Tibial nerve (tissue), 4 donors: ENCODE measurements around the gene NINJ1.

ENCODE experiments used
- CTCF ChIP-seq, 5 experiments: fragments of 200-600 bp in 3 of 5; fragments of 450-650 bp in 2 of 5; sonication (generic) in 3 of 5; IDR thresholded peaks; one replicate each; pipeline ENCODE4 v1.5.1; 2016 to 2019; ENCODE audit warnings: antibody characterized with exemption in 5 of 5, mild to moderate bottlenecking in 3 of 5, moderate library complexity in 2 of 5
- EP300 ChIP-seq, 2 donors: sonication (generic); formaldehyde crosslinking; IDR thresholded peaks; one replicate each; pipeline ENCODE4 v1.6.1; 2017; ENCODE audit warnings: antibody characterized with exemption in 2 of 2, mild to moderate bottlenecking in 1 of 2
- POLR2A ChIP-seq, 2 donors: fragments of 450-650 bp; IDR thresholded peaks; one replicate each; pipeline ENCODE4 v1.6.1; 2017; ENCODE audit warnings: antibody characterized with exemption in 2 of 2, mild to moderate bottlenecking in 2 of 2, moderate library complexity in 2 of 2

GRCh38 chr9:93114984-93115335, 19.1 kb downstream of the NINJ1 start:
- TF ChIP-seq CTCF (IDR thresholded peaks at IDR 0.05) (no peak), POLR2A (IDR thresholded peaks at IDR 0.05) (no peak), EP300 (IDR thresholded peaks at IDR 0.05) (no peak)
